Endodermal cell (in vitro differentiated cells): ENCODE measurements around the gene TCIRG1. TPM values are rescaled to one million over a fixed set of nuclear protein-coding genes. Genes with fewer than 3 reads are reported as not detected.
A peak's percentile ranks its signal among the peaks of the same experiment; 100 is the strongest.

ENCODE experiments used
- DNase-seq: peaks from one replicate; pipeline ENCODE4 v3.0.0-alpha.2; 2017
- H3K27ac ChIP-seq: 2 replicates; pipeline ENCODE4 v1.5.1; 2013; ENCODE audit warnings: mild to moderate bottlenecking, low read depth, low read length, moderate library complexity
- H3K27me3 ChIP-seq: 2 replicates; pipeline ENCODE4 v1.6.1; 2013; ENCODE audit warnings: mild to moderate bottlenecking, low read length, moderate library complexity; ENCODE audit not compliant: insufficient read depth, control insufficient read depth, poor library complexity, severe bottlenecking
- H3K36me3 ChIP-seq: 2 replicates; pipeline ENCODE4 v1.7.0; 2013; ENCODE audit warnings: mild to moderate bottlenecking, low read length, moderate library complexity; ENCODE audit not compliant: control insufficient read depth, insufficient read depth
- H3K4me1 ChIP-seq: one replicate; pipeline ENCODE4 v1.7.0; 2013; ENCODE audit warnings: low read length; ENCODE audit not compliant: control insufficient read depth, insufficient read depth
- H3K4me3 ChIP-seq: 2 replicates; pipeline ENCODE4 v1.5.1; 2013; ENCODE audit warnings: mild to moderate bottlenecking, low read length, moderate library complexity
- H3K9ac ChIP-seq: 2 replicates; pipeline ENCODE4 v1.6.1; 2013; ENCODE audit warnings: mild to moderate bottlenecking, low read length, moderate library complexity; ENCODE audit not compliant: poor library complexity, severe bottlenecking; ENCODE audit errors: extremely low read depth
- H3K9me3 ChIP-seq: 2 replicates; pipeline ENCODE4 v1.6.1; 2013; ENCODE audit warnings: mild to moderate bottlenecking, low read length, moderate library complexity; ENCODE audit not compliant: control insufficient read depth
- H3K27ac Mint-ChIP-seq: 2 replicates; pipeline ENCODE4 v1.8.0; 2020; ENCODE audit warnings: mixed read lengths
- H3K27me3 Mint-ChIP-seq: 2 replicates; pipeline ENCODE4 v1.8.0; 2021; ENCODE audit warnings: mild to moderate bottlenecking, mixed read lengths; ENCODE audit not compliant: insufficient read depth
- H3K36me3 Mint-ChIP-seq: 2 replicates; pipeline ENCODE4 v1.8.0; 2020; ENCODE audit warnings: low read depth, mixed read lengths
- H3K4me1 Mint-ChIP-seq: 2 replicates; pipeline ENCODE4 v1.8.0; 2020; ENCODE audit warnings: mixed read lengths
- H3K4me3 Mint-ChIP-seq: 2 replicates; pipeline ENCODE4 v1.8.0; 2020; ENCODE audit warnings: mild to moderate bottlenecking, moderate library complexity, mixed read lengths
- H3K9me3 Mint-ChIP-seq: 2 replicates; pipeline ENCODE4 v1.8.0; 2020; ENCODE audit warnings: mild to moderate bottlenecking, mixed read lengths
- WGBS, 2 experiments: methylation state at CpG; one replicate each; pipeline versions ENCODE4 v1.1.5 to v1.1.7; 2013; ENCODE audit warnings: missing lambda C conversion rate in 2 of 2, mixed read lengths in 1 of 2; ENCODE audit not compliant: insufficient coverage in 1 of 2, insufficient read length in 1 of 2; 5-methylcytosine and 5-hydroxymethylcytosine counted together
- total RNA-seq, 2 donors: library from RNA; stranded (reverse); fragmentation: NEBNext Ultra II Directional in 1 of 2; extraction: Animal tissue kit (Norgen Biotek cat#: 25700) in 1 of 2; gene quantifications; 2 replicates in 1 of 2; 3 replicates in 1 of 2; pipeline ENCODE4 v1.2.1, GENCODE V29; 2021
- TF ChIP-seq, protein P1 (sequence below): fragments of 200-600 bp; sonication (generic); conservative IDR thresholded peaks from 2 replicates; pipeline ENCODE4 v1.5.0; 2021; ENCODE audit warnings: antibody characterized with exemption, mild to moderate bottlenecking

The TCIRG1 gene
- total RNA-seq, 2 donors from 2014 or later, result 61.6 to 70.4 TPM

DNA sequence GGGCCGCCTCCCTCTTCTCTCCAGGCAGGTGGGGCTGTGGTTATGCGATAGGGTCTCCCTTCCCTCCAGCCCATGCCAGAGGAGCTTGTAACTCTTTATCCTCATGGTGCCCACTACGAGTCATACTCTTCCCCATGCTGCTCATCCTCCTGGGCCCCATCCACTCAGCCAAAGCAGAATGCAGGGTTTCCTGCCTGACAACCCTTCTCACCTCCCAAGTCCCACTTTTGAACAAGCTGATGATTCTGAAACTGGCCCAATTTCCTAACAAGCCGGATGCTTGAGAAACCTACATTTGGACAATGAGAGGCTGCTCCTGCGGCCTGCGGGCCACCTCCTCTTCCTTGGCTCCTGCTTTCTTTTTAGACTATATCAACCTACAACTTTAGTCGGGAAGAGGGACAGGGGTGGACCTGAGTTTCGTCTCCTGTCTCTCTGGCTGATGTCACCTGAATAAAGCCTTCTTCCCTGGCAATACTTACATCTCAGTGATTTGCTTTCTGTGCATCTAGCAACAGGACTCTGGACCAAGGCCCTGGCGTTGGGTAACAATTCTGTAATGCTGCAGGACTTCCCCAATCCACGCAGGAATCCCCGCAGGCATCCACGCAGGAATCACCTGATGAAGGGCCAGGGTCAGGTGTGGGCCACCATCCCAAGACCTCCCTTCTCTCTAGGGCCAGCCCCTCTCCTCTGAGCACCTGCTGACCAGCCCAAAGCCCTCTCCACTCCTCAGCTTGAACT lies 9.9 kb upstream of the TCIRG1 start:
- peaks cover 4% of the 10 kb centered on the region for H3K4me1 Mint-ChIP-seq
- peaks cover 16% of the 10 kb centered on the region for H3K9me3 Mint-ChIP-seq
- peak overlapping the region; percentile 98 for H3K4me3 ChIP-seq
- H3K9ac ChIP-seq, result no peak overlapping the region
- H3K27me3 Mint-ChIP-seq, result no peaks in the 10 kb centered on the region
- DNase-seq, result no peak
- 92 to 99% methylated on average over 10 to 12 of the region's 12 CpGs for WGBS, 2 experiments
- no peaks in the 10 kb centered on the region for H3K27me3 ChIP-seq
- H3K36me3 ChIP-seq, result peaks cover 20% of the 10 kb centered on the region
- H3K4me1 ChIP-seq, result no peaks in the 10 kb centered on the region
- TF ChIP-seq, protein P1, sequence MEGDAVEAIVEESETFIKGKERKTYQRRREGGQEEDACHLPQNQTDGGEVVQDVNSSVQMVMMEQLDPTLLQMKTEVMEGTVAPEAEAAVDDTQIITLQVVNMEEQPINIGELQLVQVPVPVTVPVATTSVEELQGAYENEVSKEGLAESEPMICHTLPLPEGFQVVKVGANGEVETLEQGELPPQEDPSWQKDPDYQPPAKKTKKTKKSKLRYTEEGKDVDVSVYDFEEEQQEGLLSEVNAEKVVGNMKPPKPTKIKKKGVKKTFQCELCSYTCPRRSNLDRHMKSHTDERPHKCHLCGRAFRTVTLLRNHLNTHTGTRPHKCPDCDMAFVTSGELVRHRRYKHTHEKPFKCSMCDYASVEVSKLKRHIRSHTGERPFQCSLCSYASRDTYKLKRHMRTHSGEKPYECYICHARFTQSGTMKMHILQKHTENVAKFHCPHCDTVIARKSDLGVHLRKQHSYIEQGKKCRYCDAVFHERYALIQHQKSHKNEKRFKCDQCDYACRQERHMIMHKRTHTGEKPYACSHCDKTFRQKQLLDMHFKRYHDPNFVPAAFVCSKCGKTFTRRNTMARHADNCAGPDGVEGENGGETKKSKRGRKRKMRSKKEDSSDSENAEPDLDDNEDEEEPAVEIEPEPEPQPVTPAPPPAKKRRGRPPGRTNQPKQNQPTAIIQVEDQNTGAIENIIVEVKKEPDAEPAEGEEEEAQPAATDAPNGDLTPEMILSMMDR, result no peak
- no peak overlapping the region for H3K27ac Mint-ChIP-seq
- H3K9me3 ChIP-seq, result peaks cover 7% of the 10 kb centered on the region
- peaks cover 24% of the 10 kb centered on the region for H3K36me3 Mint-ChIP-seq
- H3K27ac ChIP-seq, result no peak overlapping the region
- H3K4me3 Mint-ChIP-seq, result peak overlapping the region; percentile 84

DNA sequence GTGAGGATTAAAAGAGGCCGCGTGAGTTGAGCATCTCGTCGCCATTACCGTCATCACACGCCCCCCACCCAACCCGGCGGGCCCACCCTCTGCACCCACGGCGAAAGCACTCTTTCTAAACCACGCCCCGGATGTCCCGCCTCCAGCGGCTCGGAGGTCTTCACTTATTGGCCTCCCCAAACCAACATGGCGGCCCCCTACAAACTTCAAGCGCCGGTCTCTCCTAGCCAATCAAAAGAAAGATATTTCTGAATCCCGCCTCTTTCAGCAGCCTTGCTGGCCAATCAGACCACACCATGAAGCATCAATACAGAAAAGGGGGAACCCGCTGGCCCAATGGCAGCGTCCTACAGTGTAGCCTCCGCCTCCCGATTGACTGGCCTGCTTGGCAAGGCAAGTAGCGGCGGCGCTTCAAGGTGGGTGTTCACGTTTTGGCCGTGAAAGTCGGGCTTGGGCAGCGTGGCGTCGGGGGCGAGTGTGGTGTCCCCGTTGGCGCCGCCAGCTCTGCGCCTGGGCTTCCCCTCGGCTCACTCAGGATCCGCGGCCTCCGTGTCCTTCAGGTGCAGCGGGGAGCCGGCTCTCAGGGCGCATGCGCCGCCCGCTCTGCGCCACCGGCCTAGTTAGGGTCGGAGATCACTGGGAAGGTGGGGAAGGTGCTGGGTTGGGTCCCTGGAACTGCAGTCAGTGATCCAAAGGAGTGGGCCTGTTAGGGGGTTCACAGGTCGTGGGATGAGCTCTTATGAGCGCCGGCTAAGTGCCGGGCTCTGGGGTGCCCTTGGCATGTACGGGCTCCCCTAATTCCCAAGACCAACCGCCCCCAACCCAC lies 8.3 kb upstream of the TCIRG1 start, which contains the start of gene NDUFS8:
Gene NDUFS8 (plus strand): TSS at position 364 of the 826 bp plus-strand sequence. CDS start 1,471 bp downstream, outside the sequence.
- peak; percentile 98 for DNase-seq
- H3K4me1 Mint-ChIP-seq, result peaks cover 4% of the 10 kb centered on the region
- Histone ChIP-seq H3K4me3 (peak within 1 kb of the TSS; percentile 98), H3K9me3 (peaks cover 7% of the 10 kb centered on the region), H3K36me3 (peaks cover 26% of the 10 kb centered on the region), H3K9ac (peak within 1 kb of the TSS; percentile 88), H3K4me1 (no peaks in the 10 kb centered on the region), H3K27ac (no peak within 1 kb of the TSS), H3K27me3 (no peaks in the 10 kb centered on the region)
- H3K36me3 Mint-ChIP-seq, result peaks cover 23% of the 10 kb centered on the region
- TF ChIP-seq, protein P1, result no peak
- H3K27ac Mint-ChIP-seq, result peak within 1 kb of the TSS; percentile 97
- 0% methylated on average over 25 to 56 of the region's 56 CpGs for WGBS, 2 experiments
- peaks cover 16% of the 10 kb centered on the region for H3K9me3 Mint-ChIP-seq
- no peaks in the 10 kb centered on the region for H3K27me3 Mint-ChIP-seq
- peak within 1 kb of the TSS; percentile 84 for H3K4me3 Mint-ChIP-seq

DNA sequence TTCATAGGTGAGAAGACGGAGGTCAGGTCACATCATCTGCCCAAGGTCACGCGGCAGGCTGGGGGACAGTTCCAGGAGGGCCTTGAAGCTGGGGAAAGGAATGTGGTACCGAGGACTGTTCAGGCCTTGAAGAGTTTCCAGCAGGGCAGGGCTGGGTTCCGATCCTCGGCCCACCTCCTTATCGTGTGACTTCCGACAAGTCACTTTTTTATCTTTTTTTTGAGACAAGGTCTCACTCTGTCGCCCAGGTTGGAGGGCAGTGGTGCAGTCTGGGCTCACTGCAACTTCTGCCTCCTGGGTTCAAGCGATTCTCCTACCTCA lies 7.7 kb upstream of the TCIRG1 start:
- Histone ChIP-seq H3K4me3 (peak overlapping the region; percentile 98), H3K4me1 (no peaks in the 10 kb centered on the region), H3K9ac (peak overlapping the region; percentile 88), H3K27ac (no peak overlapping the region), H3K36me3 (peaks cover 26% of the 10 kb centered on the region), H3K9me3 (peaks cover 7% of the 10 kb centered on the region), H3K27me3 (no peaks in the 10 kb centered on the region)
- TF ChIP-seq, protein P1, result no peak
- peaks cover 4% of the 10 kb centered on the region for H3K4me1 Mint-ChIP-seq
- peaks cover 16% of the 10 kb centered on the region for H3K9me3 Mint-ChIP-seq
- DNase-seq, result no peak
- 22 to 30% methylated on average over 4 to 10 of the region's 10 CpGs for WGBS, 2 experiments
- no peaks in the 10 kb centered on the region for H3K27me3 Mint-ChIP-seq
- peak overlapping the region; percentile 84 for H3K4me3 Mint-ChIP-seq
- peak overlapping the region; percentile 79 for H3K27ac Mint-ChIP-seq
- peaks cover 19% of the 10 kb centered on the region for H3K36me3 Mint-ChIP-seq
